Measurements from ENCODE around the gene INSYN1. TPM values are rescaled to one million over a fixed set of nuclear protein-coding genes. Genes with fewer than 3 reads are reported as not detected.

The INSYN1 gene
- total and polyA plus RNA-seq, 2 donors (not counting 3 experiments of a cell fraction or from before 2014, with no cell fraction given), result 0.18 to 0.58 TPM

- no peak for FAIRE-seq
- no TSS peak for BruUV-seq (replicated peaks)
- no peaks in the 10 kb centered on the region for H3K9me3 ChIP-seq (replicated peaks; ENCODE audit: control insufficient read depth, insufficient read depth, low read length)
- intact Hi-C loops (cut with micrococcal nuclease) (no loop called here), dilution Hi-C loops (cut with MboI; ENCODE audit: extremely low pct_ligation_motif_present, low sequenced_read_pairs) (no loop called here)
- DNase-seq (ENCODE audit: low read depth, low spot score), result no peak
- CTCF ChIA-PET, result interaction anchor here (1.8 to 9.0 kb wide), 3 partner anchors 11 to 60 kb away, joined by 7 to 368 read pairs (median 207); partner anchors contain the start of genes CD276 and NPTN
- no peak for TF ChIP-seq CTCF (IDR thresholded peaks at IDR 0.05; ENCODE audit: extremely low read depth in 1 of 2, insufficient read depth in 1 of 2, low read depth in 1 of 2, low read length in 2 of 2)
- no peak for TF ChIP-seq GATA2 (IDR thresholded peaks at IDR 0.05; ENCODE audit: insufficient read depth, insufficient read length, low read depth, low read length)
- no peak for TF ChIP-seq MYC (IDR thresholded peaks at IDR 0.05; ENCODE audit: low read depth, low read length)
- no peak overlapping the region for H3K27ac ChIP-seq (ENCODE audit: insufficient read depth, low read depth, low read length)
- peaks cover 21% of the 10 kb centered on the region for H3K4me1 ChIP-seq (ENCODE audit: control insufficient read depth, extremely low read depth, insufficient read depth, low read length)
- no peak overlapping the region for H2AFZ ChIP-seq (ENCODE audit: low read depth, low read length)
- H4K20me1 ChIP-seq (replicated peaks; ENCODE audit: control insufficient read depth, extremely low read depth, insufficient read depth, low read length), result no peaks in the 10 kb centered on the region
- peaks cover 0 to 2% of the 10 kb centered on the region in 2 experiments for H3K36me3 ChIP-seq (ENCODE audit: control insufficient read depth in 2 of 2, extremely low read depth in 1 of 2, insufficient read depth in 2 of 2, low read length in 2 of 2)
- H3K27me3 ChIP-seq (ENCODE audit: control insufficient read depth in 2 of 2, insufficient read depth in 2 of 2, low read length in 2 of 2), result no peaks in the 10 kb centered on the region
- H3K4me2 ChIP-seq (ENCODE audit: insufficient read depth, low read length), result no peak overlapping the region
- H3K9me1 ChIP-seq (replicated peaks; ENCODE audit: control insufficient read depth, extremely low read depth, insufficient read depth, low read length), result no peaks in the 10 kb centered on the region
- no peak overlapping the region for H3K9ac ChIP-seq (replicated peaks; ENCODE audit: extremely low read depth, insufficient read depth, low read length)
- peaks cover 24% of the 10 kb centered on the region for H3K79me2 ChIP-seq (ENCODE audit: control insufficient read depth, insufficient read depth, low read length)
- no peak overlapping the region for H3K4me3 ChIP-seq (replicated peaks in 1 of 3; ENCODE audit: insufficient read depth in 1 of 3, low read depth in 1 of 3, low read length in 3 of 3)
- POLR2A ChIA-PET, result interaction anchor here (1.1 kb wide), 1 partner anchor 26 kb away, joined by 5 read pairs; no protein-coding TSS in a partner anchor
Observed at GRCh38 chr15:73694419-73694818, 58.7 kb downstream of the INSYN1 start.

- H3K9me3 ChIP-seq (replicated peaks; ENCODE audit: control insufficient read depth, insufficient read depth, low read length), result no peaks in the 10 kb centered on the region
- FAIRE-seq (peak; percentile 33), DNase-seq (ENCODE audit: low read depth, low spot score) (peak; percentile 25)
- H4K20me1 ChIP-seq (replicated peaks; ENCODE audit: control insufficient read depth, extremely low read depth, insufficient read depth, low read length), result no peaks in the 10 kb centered on the region
- no peak overlapping the region for H2AFZ ChIP-seq (ENCODE audit: low read depth, low read length)
- ChIA-PET CTCF (interaction anchor here (1.3 to 2.2 kb wide), 5 partner anchors 9 to 131 kb away, joined by 5 to 15 read pairs (median 9); no protein-coding TSS in a partner anchor), POLR2A (no interaction called here)
- peaks cover 41% of the 10 kb centered on the region for H3K4me1 ChIP-seq (ENCODE audit: control insufficient read depth, extremely low read depth, insufficient read depth, low read length)
- dilution Hi-C loops (cut with MboI; ENCODE audit: extremely low pct_ligation_motif_present, low sequenced_read_pairs), result no loop called here
- no TSS peak for BruUV-seq (replicated peaks)
- H3K79me2 ChIP-seq (ENCODE audit: control insufficient read depth, insufficient read depth, low read length), result peaks cover 35% of the 10 kb centered on the region
- no peaks in the 10 kb centered on the region for H3K36me3 ChIP-seq (ENCODE audit: control insufficient read depth in 2 of 2, extremely low read depth in 1 of 2, insufficient read depth in 2 of 2, low read length in 2 of 2)
- H3K27ac ChIP-seq (ENCODE audit: insufficient read depth, low read depth, low read length), result no peak overlapping the region
- no peaks in the 10 kb centered on the region for H3K27me3 ChIP-seq (ENCODE audit: control insufficient read depth in 2 of 2, insufficient read depth in 2 of 2, low read length in 2 of 2)
- H3K9ac ChIP-seq (replicated peaks; ENCODE audit: extremely low read depth, insufficient read depth, low read length), result no peak overlapping the region
- no peaks in the 10 kb centered on the region for H3K9me1 ChIP-seq (replicated peaks; ENCODE audit: control insufficient read depth, extremely low read depth, insufficient read depth, low read length)
- TF ChIP-seq MYC (IDR thresholded peaks at IDR 0.05; ENCODE audit: low read depth, low read length) (no peak), JUN (IDR thresholded peaks at IDR 0.05; ENCODE audit: borderline replicate concordance, insufficient read depth, insufficient read length, low read depth) (no peak), POLR2A (IDR thresholded peaks at IDR 0.05; ENCODE audit: low read depth, low read length) (no peak), FOS (IDR thresholded peaks at IDR 0.05; ENCODE audit: borderline replicate concordance, insufficient read depth, low read length) (no peak), EZH2 (IDR thresholded peaks at IDR 0.05; ENCODE audit: borderline replicate concordance, low read depth, low read length, severe bottlenecking) (no peak), CTCF (IDR thresholded peaks at IDR 0.05; ENCODE audit: extremely low read depth in 1 of 2, insufficient read depth in 1 of 2, low read depth in 1 of 2, low read length in 2 of 2) (no peak), POLR2AphosphoS5 (IDR thresholded peaks at IDR 0.05; ENCODE audit: insufficient read depth, low read depth, low read length) (no peak), GATA2 (IDR thresholded peaks at IDR 0.05; ENCODE audit: insufficient read depth, insufficient read length, low read depth, low read length) (no peak), MAX (IDR thresholded peaks at IDR 0.05; ENCODE audit: insufficient read depth, insufficient read length) (no peak)
- H3K4me3 ChIP-seq (replicated peaks in 1 of 3; ENCODE audit: insufficient read depth in 1 of 3, low read depth in 1 of 3, low read length in 3 of 3), result no peak overlapping the region
- H3K4me2 ChIP-seq (ENCODE audit: insufficient read depth, low read length), result no peak overlapping the region
- intact Hi-C loops (cut with micrococcal nuclease), result no loop called here
Observed at GRCh38 chr15:73691396-73691795, 61.8 kb downstream of the INSYN1 start.

All from endothelial cell of umbilical vein (primary cell).